Hindlimb muscle (tissue), 1 donor: ENCODE data around the gene CHMP4B. TPM values are rescaled to one million over a fixed set of nuclear protein-coding genes. Genes with fewer than 3 reads are reported as not detected.

ENCODE experiments used
- DNase-seq: peaks from one replicate; pipeline ENCODE4 v3.0.0-alpha.2; 2013
- polyA plus RNA-seq: library from polyadenylated mRNA; unstranded; fragments of 120-200 nt; gene quantifications from one replicate; pipeline ENCODE4 v1.2.1, GENCODE V29; 2013; ENCODE audit not compliant: insufficient read length

The CHMP4B gene
- polyA plus RNA-seq, 1 donor: 69.6 TPM

DNA sequence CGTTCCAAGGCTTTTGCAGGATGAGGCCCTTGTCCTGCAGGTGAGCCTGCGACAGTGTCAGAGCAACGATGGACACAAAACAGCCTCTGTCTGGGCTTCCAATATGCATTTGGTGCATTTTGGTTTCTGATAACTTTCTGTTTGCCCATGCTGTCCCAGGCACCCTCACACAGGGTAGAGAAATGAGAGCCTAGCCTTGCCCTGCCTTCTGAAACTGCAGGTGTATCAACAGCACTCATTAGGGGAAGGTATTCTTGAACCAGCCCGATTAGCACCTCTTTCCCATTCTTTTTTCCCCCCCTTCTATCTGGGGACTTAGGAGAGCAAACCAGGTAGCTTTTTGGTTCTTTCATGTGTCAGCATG, 30.3 kb downstream of the CHMP4B start:
- no peak for DNase-seq

- DNase-seq: no peak
These were observed 31.2 kb downstream of the CHMP4B start for GRCh38 chr20:33842346-33842745.

GRCh38 chr20:33843050-33843449, 31.9 kb downstream of the CHMP4B start:
- DNase-seq: no peak

- no peak for DNase-seq
These were observed 32.7 kb downstream of the CHMP4B start for GRCh38 chr20:33843854-33844253.

DNA sequence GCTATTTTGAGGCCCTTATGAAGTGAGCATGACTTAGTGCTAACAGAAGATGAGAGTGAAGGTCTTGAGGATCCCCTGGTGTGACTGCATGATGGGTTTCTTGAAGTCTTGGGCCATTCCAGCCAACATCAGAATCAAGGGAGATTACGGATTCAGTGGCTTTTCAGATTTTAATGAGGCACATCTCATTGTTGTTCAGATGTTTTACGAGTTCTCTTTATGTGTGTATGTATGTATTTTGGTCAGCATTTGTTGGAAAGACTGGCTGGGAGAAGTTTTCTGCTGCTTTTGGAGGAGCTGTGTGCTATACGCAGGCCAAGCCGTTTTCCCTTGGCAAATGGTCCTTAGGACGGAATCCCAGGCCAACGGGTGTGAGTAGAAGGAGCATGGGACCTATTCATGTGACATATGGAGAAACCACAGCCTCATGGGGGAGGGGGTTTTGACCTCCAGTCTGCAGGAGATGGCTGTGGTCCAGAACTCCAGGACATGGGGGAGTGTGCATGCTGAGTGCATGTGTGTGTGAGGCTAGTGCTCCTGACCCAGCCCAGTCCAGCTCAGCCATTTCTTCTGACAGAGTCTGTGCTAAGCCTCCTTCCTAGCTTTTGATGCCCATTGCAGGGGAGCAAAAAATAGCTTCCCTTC, 35.3 kb downstream of the CHMP4B start:
- DNase-seq: peak; percentile 52

DNA sequence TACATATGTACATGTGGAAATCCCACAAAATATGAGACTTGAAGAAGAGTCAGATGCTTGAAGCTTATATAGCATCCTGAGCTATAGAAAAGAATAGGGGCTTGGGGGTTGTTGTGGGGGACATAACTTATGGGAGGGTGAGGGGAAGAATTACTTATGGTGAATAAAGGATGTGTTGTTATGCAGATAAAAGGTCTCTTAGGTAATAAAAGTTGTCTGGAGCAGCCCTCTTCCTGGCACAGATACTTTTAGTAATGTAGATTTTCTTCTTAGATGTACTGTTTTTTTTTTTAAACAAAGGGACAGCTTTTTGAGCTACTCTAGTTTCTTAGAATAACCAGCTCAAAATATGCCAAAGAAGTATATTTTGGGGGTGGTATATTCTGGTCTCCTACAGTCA, 35.9 kb downstream of the CHMP4B start:
- DNase-seq: no peak

- no peak for DNase-seq
These were observed 37.2 kb downstream of the CHMP4B start for GRCh38 chr20:33848391-33848790.

GRCh38 chr20:33850159-33850558, 39.0 kb downstream of the CHMP4B start:
- DNase-seq: no peak

DNA sequence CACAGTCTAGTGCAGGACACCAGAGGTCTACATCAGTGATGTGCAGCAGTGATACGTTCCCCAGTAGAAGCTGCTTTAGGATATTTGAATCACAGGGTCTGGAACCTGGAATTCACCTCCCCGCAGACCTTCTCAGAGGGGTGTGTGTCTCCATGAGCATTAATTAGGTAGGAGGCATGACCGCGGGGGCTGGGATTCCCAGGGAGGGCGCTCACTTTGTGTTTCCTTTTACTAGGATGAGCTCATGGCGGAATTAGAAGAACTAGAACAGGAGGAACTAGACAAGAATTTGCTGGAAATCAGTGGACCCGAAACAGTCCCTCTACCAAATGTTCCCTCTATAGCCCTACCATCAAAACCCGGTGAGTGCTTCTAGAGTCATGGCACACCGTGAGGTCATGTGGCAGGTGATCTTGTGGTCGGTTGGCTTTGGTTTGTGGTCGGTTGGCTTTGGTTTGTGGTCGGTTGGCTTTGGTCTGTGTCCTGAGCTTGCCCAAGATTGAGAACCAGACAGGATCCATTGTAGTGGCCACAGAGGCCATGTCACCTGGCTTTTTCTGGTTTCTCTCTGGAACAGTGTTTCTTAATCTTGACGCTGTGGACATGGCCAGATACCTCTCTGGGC, 40.8 kb downstream of the CHMP4B start:
- no peak for DNase-seq

DNA sequence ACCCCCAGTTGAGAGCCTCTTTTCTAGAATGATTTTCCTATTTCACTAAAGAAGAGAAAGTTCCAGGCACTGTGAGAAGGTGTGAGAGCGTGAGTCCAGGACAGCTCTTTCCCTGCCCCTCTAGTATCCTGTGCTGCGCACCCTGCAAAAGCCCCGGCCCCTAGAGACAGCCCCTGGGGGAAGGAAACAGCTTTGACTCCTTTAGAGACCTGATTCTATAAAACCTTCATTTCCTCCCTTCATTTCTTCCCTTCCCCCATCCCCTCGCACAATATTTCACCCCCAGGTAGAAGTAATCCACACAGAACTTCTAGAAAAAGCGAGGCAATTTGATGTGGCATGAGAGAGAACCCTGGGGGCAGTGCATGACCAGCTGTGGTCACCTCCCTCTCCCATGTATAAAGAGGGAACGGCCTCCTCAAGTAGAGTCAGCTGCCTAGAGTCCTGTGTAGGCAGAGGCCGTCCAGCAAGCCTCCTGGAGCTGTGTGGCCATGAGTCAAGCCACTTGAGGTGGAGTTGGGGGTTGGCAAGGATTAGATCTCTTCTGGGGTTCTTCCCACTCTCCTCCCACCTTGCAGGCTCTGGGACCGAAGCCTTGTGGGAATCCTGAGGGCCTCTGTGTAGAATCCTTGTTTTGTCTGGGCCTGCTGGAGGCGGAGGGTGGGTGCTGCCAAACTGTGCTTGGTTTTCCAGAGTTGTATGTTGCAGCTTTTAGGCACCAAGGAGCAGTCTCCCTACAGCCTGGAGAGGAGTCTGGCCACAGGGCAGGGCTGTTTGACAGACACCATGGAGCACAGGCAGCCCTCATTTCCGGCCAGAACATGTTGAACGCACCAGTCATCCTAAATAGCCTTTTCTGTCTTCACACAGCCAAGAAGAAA, 41.7 kb downstream of the CHMP4B start:
- no peak for DNase-seq

- no peak for DNase-seq
These were observed 42.3 kb downstream of the CHMP4B start for GRCh38 chr20:33853507-33853813.

DNA sequence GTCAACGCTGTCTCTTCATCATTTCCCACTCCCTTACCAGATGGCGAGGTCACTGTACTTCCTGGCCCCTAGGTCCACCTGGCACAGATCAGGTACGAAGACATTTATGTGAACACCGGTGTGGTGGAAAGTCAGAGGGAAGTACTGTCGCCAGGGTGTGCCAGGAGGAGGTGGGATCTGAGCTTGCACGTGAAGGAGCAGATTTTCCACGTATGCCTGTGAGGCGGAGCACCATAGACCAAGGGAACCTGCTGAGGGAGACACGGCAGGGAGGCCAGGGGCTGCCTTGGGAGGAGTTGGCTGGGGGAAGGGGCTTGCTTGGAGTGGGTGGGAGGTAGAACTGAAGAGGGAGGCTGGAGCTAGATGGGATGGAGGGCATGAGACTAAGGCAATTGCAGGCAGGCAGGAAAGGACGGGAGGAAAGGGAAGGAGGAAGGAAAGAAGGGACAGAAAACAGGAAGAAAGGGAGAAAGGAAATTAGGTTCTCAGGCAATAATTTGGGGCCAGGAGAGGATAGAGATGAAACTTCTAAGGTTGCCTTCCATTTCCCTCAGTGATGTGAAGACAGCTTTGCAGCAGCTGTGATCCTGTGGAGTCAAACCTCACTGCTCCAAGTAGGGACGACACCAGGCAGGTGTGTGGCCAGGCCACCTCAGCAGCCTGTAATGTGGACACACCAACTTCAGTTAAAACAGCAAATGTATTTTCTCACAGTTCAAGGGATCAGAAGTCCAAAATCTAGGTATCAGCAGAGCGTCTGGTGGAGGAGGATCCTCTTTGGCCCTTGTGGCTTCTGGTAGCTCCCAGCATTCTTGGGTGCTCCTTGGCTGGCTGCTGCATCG, 46.8 kb downstream of the CHMP4B start:
- no peak for DNase-seq

- DNase-seq: no peak
These were observed 47.5 kb downstream of the CHMP4B start for GRCh38 chr20:33858666-33859065.

DNA sequence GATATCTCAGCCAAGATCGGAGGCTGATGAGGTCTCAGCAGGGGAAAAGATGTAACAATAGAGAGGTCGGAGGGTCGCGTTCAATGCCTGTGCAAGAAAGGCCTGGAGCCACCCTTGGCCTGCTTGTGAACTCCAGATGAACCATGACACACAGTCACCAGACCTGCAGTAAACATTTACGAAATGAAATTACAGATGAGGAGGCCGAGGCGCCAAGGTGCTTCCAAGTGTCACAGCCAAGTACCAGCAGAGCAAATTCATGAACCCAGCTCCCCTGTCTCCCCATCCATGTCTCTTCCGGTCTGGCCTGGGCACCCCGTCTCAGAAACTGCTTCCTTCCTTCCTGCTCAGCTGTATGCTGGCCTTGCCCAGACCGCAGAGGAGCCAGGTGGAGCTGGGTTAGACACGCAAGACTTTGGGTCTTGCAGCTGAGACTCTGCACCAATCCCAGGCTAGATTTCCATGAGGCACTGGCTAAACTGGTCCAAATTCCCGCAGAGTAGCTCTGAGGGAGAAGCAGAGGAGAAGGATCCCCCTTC, 48.1 kb downstream of the CHMP4B start:
- DNase-seq: no peak

DNA sequence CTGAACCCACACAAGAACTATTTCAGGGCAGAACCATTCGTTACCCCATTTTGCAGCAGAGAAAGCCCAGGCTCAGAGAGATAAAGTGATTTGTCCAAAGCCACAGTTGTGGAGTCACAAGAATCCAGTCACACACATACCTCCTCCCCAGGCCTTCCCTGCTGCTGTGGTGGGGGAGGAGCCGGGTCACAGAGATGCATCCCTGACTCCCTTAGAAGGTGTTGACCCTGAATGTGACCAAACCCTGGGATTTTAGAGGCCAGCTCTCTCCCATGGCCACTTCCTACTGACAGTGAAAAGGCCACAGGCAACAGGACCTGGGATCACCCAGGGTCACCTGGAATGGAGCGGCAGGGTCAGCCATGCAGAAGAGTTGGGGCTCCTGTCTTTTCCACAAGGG, 48.6 kb downstream of the CHMP4B start:
- no peak for DNase-seq

DNA sequence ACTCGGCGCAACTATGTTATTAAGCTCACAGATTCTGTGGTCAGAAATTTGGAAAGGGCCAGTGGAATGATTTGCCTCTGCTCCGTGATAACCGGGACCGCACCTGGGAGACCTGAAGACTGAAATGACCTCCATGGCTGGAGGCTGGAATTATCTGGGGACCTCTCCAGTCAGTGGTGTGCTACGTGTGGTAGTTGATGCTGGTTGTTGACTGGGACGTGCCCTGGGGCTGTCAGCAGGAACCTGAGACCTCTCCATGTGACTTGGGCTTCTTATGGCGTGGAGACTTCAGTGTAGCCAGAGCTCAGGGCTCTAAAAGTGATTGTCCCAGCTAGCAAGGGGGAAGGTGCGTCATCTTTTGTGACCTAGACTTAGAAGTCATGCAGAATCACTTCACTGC, 50.3 kb downstream of the CHMP4B start:
- no peak for DNase-seq

DNA sequence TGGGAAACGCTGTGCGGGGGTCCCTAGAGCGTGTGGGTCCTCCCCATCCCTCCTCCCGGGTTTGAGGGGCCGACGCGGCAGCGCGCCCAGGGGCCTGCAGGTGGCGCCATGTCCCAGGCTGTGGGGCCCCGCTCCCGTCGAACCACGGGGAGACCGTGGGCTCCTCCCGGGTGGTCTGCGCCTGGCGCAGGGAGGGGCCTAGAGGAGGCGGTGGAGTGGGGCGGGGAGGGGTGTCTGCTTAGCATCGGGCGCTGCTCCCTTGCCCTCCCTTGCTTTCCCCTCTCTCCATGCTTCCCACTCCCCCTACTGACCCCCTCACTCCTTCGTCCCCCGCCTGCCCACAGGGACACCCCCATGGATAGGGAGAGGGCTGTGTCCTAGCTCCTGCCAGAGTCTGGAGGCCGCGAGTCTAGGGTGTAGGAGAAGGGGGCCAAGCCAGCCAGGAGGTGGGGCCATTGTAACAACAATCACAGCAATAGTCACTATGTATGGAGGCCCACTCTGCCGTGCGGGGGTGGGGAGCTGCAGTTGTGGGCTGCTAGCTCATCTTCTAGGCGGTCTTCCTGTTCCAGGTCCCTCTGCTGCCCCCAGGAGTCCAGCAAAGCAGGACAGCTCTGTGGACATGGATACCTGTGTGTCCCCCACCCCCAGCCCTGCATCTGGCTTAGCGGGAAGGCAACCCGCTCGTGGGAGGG, 51.7 kb downstream of the CHMP4B start:
- DNase-seq: peak; percentile 74

- no peak for DNase-seq
These were observed 52.5 kb downstream of the CHMP4B start for GRCh38 chr20:33863440-33864323.

- DNase-seq: no peak
These were observed 53.3 kb downstream of the CHMP4B start for GRCh38 chr20:33864324-33864963.

GRCh38 chr20:33865761-33866370, 54.7 kb downstream of the CHMP4B start:
- no peak for DNase-seq
